GM18951 (cell line): Measurements from ENCODE around the gene PPP2R2C.

Experiments
- POLR2A ChIP-seq: IDR thresholded peaks from 4 replicates; pipeline ENCODE4 v1.6.1; 2011; ENCODE audit warnings: mild to moderate bottlenecking; ENCODE audit not compliant: insufficient read length, insufficient read depth; ENCODE audit errors: extremely low read depth
- in situ Hi-C: fragments of 300-500 bp; cut with MboI; formaldehyde crosslinking; loops from one replicate; pipeline ENCODE4 v1.12.0; 2022; ENCODE audit warnings: low sequenced_read_pairs, mixed read lengths, inconsistent platforms; ENCODE audit not compliant: unreplicated experiment

PPP2R2C gene

GRCh38 chr4:6472387-6473263, at the start of gene PPP2R2C:
Gene PPP2R2C, minus strand, starts transcription at chr4:6472614. Its CDS starts 385 bp downstream, at chr4:6472229.
- in situ Hi-C loops, result no loop called here
- TF ChIP-seq POLR2A, result no peak

GRCh38 chr4:6520978-6521377, 48.6 kb upstream of the PPP2R2C start:
- in situ Hi-C loops, result no loop called here
- TF ChIP-seq POLR2A, result no peak

- no peak for TF ChIP-seq POLR2A
- in situ Hi-C loops, result no loop called here
Observed at GRCh38 chr4:6520051-6520636, 47.7 kb upstream of the PPP2R2C start.

GRCh38 chr4:6517171-6517570, 44.8 kb upstream of the PPP2R2C start:
- TF ChIP-seq POLR2A, result no peak

GRCh38 chr4:6516762-6517161, 44.3 kb upstream of the PPP2R2C start:
- no peak for TF ChIP-seq POLR2A
- in situ Hi-C loops, result no loop called here

More at GRCh38 chr4:6517171-6517570, 44.8 kb upstream of the PPP2R2C start:
- in situ Hi-C loops, result no loop called here

- in situ Hi-C loops, result no loop called here
- TF ChIP-seq POLR2A, result no peak
Observed at GRCh38 chr4:6516281-6516680, 43.9 kb upstream of the PPP2R2C start.

GRCh38 chr4:6513678-6514077, 41.3 kb upstream of the PPP2R2C start:
- no peak for TF ChIP-seq POLR2A
- in situ Hi-C loops, result no loop called here

GRCh38 chr4:6509587-6509986, 37.2 kb upstream of the PPP2R2C start:
- in situ Hi-C loops, result no loop called here
- TF ChIP-seq POLR2A, result no peak

GRCh38 chr4:6507345-6507744, 34.9 kb upstream of the PPP2R2C start:
- no peak for TF ChIP-seq POLR2A
- in situ Hi-C loops, result no loop called here

GRCh38 chr4:6506616-6507140, 34.3 kb upstream of the PPP2R2C start:
- in situ Hi-C loops, result no loop called here
- TF ChIP-seq POLR2A, result no peak

GRCh38 chr4:6504900-6505496, 32.6 kb upstream of the PPP2R2C start:
- in situ Hi-C loops, result no loop called here
- TF ChIP-seq POLR2A, result no peak

GRCh38 chr4:6502747-6503465, 30.5 kb upstream of the PPP2R2C start:
- in situ Hi-C loops, result no loop called here

GRCh38 chr4:6502147-6502546, 29.7 kb upstream of the PPP2R2C start:
- no peak for TF ChIP-seq POLR2A
- in situ Hi-C loops, result no loop called here

More at GRCh38 chr4:6502747-6503465, 30.5 kb upstream of the PPP2R2C start:
- TF ChIP-seq POLR2A, result no peak

GRCh38 chr4:6501171-6501570, 28.8 kb upstream of the PPP2R2C start:
- no peak for TF ChIP-seq POLR2A
- in situ Hi-C loops, result no loop called here
